WTC11 (cell line): ENCODE data around the gene LIF. TPM values are rescaled to one million over a fixed set of nuclear protein-coding genes. Genes with fewer than 3 reads are reported as not detected.

ENCODE experiments used
- ATAC-seq: fragments of 200-7000 bp; cut with Tn5 transposase; 2 replicates; pipeline ENCODE4 v1.10.0; 2021; ENCODE audit warnings: mild to moderate bottlenecking, moderate library complexity
- CTCF ChIA-PET: fragments of 300-600 bp; sonication (Branson Sonifier 250); formaldehyde crosslinking; loops from one replicate; lab custom pipeline; 2021; ENCODE audit warnings: antibody characterized with exemption; lab: Charles Lee
- POLR2A ChIA-PET: fragments of 350-600 bp; sonication (Branson Sonifier 250); formaldehyde crosslinking; loops from one replicate; lab custom pipeline; 2021; ENCODE audit warnings: antibody characterized with exemption; lab: Charles Lee
- DNase-seq: peaks from one replicate; pipeline ENCODE4 v3.0.0; 2021; ENCODE audit warnings: low spot score
- H3K27ac Mint-ChIP-seq: 2 replicates; pipeline ENCODE4 v1.8.0; 2021; ENCODE audit warnings: mixed read lengths
- H3K27me3 Mint-ChIP-seq: 2 replicates; pipeline ENCODE4 v1.8.0; 2021; ENCODE audit warnings: low read depth, mild to moderate bottlenecking, moderate library complexity, mixed read lengths
- H3K36me3 Mint-ChIP-seq: 2 replicates; pipeline ENCODE4 v1.8.0; 2021; ENCODE audit warnings: mixed read lengths
- H3K4me1 Mint-ChIP-seq: 2 replicates; pipeline ENCODE4 v1.8.0; 2022; ENCODE audit warnings: mixed read lengths
- H3K4me3 Mint-ChIP-seq: 2 replicates; pipeline ENCODE4 v1.8.0; 2021; ENCODE audit warnings: mild to moderate bottlenecking, moderate library complexity, mixed read lengths
- H3K9me3 Mint-ChIP-seq: 2 replicates; pipeline ENCODE4 v1.8.0; 2021; ENCODE audit warnings: mixed read lengths
- HMGXB4 ChIP-seq: sonication (generic); formaldehyde crosslinking; IDR thresholded peaks from 2 replicates; pipeline ENCODE4 v1.8.1; 2023; ENCODE audit warnings: mild to moderate bottlenecking, moderate library complexity, missing genetic modification reagents
- JUN ChIP-seq: sonication (generic); formaldehyde crosslinking; IDR thresholded peaks from 2 replicates; pipeline ENCODE4 v1.8.0; 2023; ENCODE audit warnings: mild to moderate bottlenecking, missing genetic modification reagents
- MYBL2 ChIP-seq: sonication (generic); formaldehyde crosslinking; IDR thresholded peaks from 2 replicates; pipeline ENCODE4 v1.8.1; 2023; ENCODE audit warnings: mild to moderate bottlenecking, moderate library complexity, missing genetic modification reagents
- NFE2L1 ChIP-seq: sonication (generic); formaldehyde crosslinking; IDR thresholded peaks from 2 replicates; pipeline ENCODE4 v1.8.1; 2023; ENCODE audit warnings: missing genetic modification reagents
- NR1H2 ChIP-seq: sonication (generic); formaldehyde crosslinking; IDR thresholded peaks from 2 replicates; pipeline ENCODE4 v1.9.0; 2021; ENCODE audit warnings: mild to moderate bottlenecking, moderate library complexity, missing genetic modification reagents
- NR2C2 ChIP-seq: sonication (generic); formaldehyde crosslinking; IDR thresholded peaks from 2 replicates; pipeline ENCODE4 v1.8.0; 2022; ENCODE audit warnings: mild to moderate bottlenecking, missing genetic modification reagents
- PRRX2 ChIP-seq: fragments of 250-450 bp; sonication (Bioruptor Pico); IDR thresholded peaks from 2 replicates; pipeline ENCODE4 v1.8.0; 2021; ENCODE audit warnings: mild to moderate bottlenecking
- RELA ChIP-seq: sonication (generic); formaldehyde crosslinking; IDR thresholded peaks from 2 replicates; pipeline ENCODE4 v1.8.1; 2022; ENCODE audit warnings: missing genetic modification reagents, mild to moderate bottlenecking, borderline replicate concordance
- SOX15 ChIP-seq: fragments of 250-450 bp; sonication (Bioruptor Pico); IDR thresholded peaks from 2 replicates; pipeline ENCODE4 v1.9.0; 2021; ENCODE audit warnings: mild to moderate bottlenecking
- USF1 ChIP-seq: sonication (generic); formaldehyde crosslinking; IDR thresholded peaks from 2 replicates; pipeline ENCODE4 v1.8.0; 2022; ENCODE audit warnings: mild to moderate bottlenecking, missing genetic modification reagents
- ZBTB21 ChIP-seq: sonication (generic); formaldehyde crosslinking; IDR thresholded peaks from 2 replicates; pipeline ENCODE4 v1.8.1; 2023; ENCODE audit warnings: mild to moderate bottlenecking, missing genetic modification reagents, borderline replicate concordance
- ZNF138 ChIP-seq: sonication (generic); formaldehyde crosslinking; conservative IDR thresholded peaks from 2 replicates; pipeline ENCODE4 v1.8.1; 2022; ENCODE audit warnings: mild to moderate bottlenecking, moderate library complexity, missing genetic modification reagents
- ZNF263 ChIP-seq: sonication (generic); formaldehyde crosslinking; IDR thresholded peaks from 2 replicates; pipeline ENCODE4 v1.8.1; 2022; ENCODE audit warnings: low read depth, mild to moderate bottlenecking, moderate library complexity, missing genetic modification reagents
- ZNF396 ChIP-seq: fragments of 250-450 bp; sonication (Bioruptor Pico); IDR thresholded peaks from 2 replicates; pipeline ENCODE4 v1.8.0; 2021; ENCODE audit warnings: mild to moderate bottlenecking, moderate library complexity, borderline replicate concordance
- total RNA-seq: library from RNA; stranded (reverse); gene quantifications from 3 replicates; pipeline ENCODE4 v1.2.3, GENCODE V29; 2021
- TF ChIP-seq, protein P1 (sequence below): sonication (generic); formaldehyde crosslinking; IDR thresholded peaks from 2 replicates; pipeline ENCODE4 v1.8.1; 2022; ENCODE audit warnings: low read depth, missing genetic modification reagents, borderline replicate concordance
- TF ChIP-seq, protein P2 (sequence below): sonication (generic); formaldehyde crosslinking; IDR thresholded peaks from 2 replicates; pipeline ENCODE4 v1.8.0; 2023; ENCODE audit warnings: mild to moderate bottlenecking, missing genetic modification reagents

Gene LIF
- total RNA-seq, 1 experiment from 2014 or later, result 7.2 TPM

GRCh38 chr22:30219049-30219654, 27.4 kb downstream of the LIF start:
- DNase-seq (no peak), ATAC-seq (peak; percentile 26; the same call in 1 of the 2 replicates)
- CTCF ChIA-PET, result no interaction called here
- POLR2A ChIA-PET, result no interaction called here
- Mint-ChIP-seq H3K27me3 (peaks cover 6% of the 10 kb centered on the region; the same call in 1 of the 2 replicates), H3K4me3 (no peak overlapping the region), H3K9me3 (no peaks in the 10 kb centered on the region), H3K27ac (no peak overlapping the region), H3K36me3 (no peaks in the 10 kb centered on the region), H3K4me1 (peaks cover 15% of the 10 kb centered on the region)
- TF ChIP-seq PRRX2 (CRISPR knock-in tag), result no peak
- TF ChIP-seq HMGXB4 (CRISPR knock-in tag), result no peak
- no peak for TF ChIP-seq MYBL2 (CRISPR knock-in tag)
- peak; percentile 37; the same call in 1 of the 2 replicates for TF ChIP-seq USF1 (CRISPR knock-in tag)
- TF ChIP-seq ZNF138 (CRISPR knock-in tag), result no peak

DNA sequence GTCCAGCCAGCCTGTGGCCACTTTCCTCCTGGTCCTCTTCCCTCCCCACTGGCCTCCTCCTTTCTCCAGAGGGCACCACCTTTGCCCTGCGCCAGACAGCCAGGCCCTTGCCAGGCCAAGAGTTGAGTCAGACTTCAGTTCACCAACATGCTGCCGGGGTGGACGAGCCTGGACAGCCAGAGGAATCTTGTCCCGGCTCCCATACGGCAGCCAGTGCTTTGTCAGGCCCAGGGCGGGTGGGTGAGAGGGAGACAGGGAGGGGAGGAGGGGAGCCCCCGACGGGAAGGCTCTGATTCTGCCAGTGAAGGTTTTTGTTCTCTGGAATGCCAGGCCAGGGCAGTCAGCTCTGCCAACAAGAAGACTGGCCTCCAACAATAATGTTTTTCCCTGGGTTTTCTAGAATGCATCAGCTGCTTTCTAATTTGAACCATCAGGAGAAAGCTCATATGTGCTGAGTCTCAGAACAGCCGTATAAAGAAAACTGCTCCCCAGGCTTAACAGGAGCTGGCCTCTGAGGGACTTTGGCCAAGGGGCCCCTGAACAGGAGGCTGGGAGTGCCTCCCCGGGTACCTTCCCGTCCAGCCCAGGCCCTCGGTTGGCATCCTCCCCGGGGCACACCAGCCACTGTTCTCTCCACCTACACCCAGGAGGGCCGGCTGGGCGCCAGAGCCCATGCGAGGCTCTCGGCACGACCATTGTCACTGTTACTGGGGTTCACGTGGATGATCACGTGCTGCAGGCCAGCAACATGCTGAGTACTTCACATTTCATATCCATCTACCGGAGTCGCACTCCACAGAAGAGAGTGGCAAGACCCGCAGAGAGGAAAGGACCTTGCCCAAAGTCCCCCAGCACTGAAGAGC, 28.6 kb downstream of the LIF start:
- H3K9me3 Mint-ChIP-seq, result no peaks in the 10 kb centered on the region
- H3K4me3 Mint-ChIP-seq, result no peak overlapping the region
- TF ChIP-seq RELA (CRISPR knock-in tag) (no peak), NR1H2 (no peak), NR2C2 (CRISPR knock-in tag) (no peak), NFE2L1 (CRISPR knock-in tag) (no peak), ZBTB21 (CRISPR knock-in tag) (no peak), PRRX2 (CRISPR knock-in tag) (no peak), SOX15 (CRISPR knock-in tag) (no peak), ZNF263 (CRISPR knock-in tag) (no peak), ZNF396 (no peak), JUN (CRISPR knock-in tag) (no peak)
- TF ChIP-seq, protein P1, sequence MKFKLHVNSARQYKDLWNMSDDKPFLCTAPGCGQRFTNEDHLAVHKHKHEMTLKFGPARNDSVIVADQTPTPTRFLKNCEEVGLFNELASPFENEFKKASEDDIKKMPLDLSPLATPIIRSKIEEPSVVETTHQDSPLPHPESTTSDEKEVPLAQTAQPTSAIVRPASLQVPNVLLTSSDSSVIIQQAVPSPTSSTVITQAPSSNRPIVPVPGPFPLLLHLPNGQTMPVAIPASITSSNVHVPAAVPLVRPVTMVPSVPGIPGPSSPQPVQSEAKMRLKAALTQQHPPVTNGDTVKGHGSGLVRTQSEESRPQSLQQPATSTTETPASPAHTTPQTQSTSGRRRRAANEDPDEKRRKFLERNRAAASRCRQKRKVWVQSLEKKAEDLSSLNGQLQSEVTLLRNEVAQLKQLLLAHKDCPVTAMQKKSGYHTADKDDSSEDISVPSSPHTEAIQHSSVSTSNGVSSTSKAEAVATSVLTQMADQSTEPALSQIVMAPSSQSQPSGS (CRISPR knock-in tag), result no peak
- TF ChIP-seq, protein P2, sequence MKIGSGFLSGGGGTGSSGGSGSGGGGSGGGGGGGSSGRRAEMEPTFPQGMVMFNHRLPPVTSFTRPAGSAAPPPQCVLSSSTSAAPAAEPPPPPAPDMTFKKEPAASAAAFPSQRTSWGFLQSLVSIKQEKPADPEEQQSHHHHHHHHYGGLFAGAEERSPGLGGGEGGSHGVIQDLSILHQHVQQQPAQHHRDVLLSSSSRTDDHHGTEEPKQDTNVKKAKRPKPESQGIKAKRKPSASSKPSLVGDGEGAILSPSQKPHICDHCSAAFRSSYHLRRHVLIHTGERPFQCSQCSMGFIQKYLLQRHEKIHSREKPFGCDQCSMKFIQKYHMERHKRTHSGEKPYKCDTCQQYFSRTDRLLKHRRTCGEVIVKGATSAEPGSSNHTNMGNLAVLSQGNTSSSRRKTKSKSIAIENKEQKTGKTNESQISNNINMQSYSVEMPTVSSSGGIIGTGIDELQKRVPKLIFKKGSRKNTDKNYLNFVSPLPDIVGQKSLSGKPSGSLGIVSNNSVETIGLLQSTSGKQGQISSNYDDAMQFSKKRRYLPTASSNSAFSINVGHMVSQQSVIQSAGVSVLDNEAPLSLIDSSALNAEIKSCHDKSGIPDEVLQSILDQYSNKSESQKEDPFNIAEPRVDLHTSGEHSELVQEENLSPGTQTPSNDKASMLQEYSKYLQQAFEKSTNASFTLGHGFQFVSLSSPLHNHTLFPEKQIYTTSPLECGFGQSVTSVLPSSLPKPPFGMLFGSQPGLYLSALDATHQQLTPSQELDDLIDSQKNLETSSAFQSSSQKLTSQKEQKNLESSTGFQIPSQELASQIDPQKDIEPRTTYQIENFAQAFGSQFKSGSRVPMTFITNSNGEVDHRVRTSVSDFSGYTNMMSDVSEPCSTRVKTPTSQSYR (CRISPR knock-in tag), result no peak
- ATAC-seq (no peak), DNase-seq (no peak)
- ChIA-PET POLR2A (no interaction called here), CTCF (interaction anchor here (0.5 to 1.1 kb wide), 2 partner anchors 70 to 666 kb away, joined by 3 to 4 read pairs; no protein-coding TSS in a partner anchor)
- H3K27me3 Mint-ChIP-seq, result peaks cover 6% of the 10 kb centered on the region; the same call in 1 of the 2 replicates
- H3K36me3 Mint-ChIP-seq, result no peaks in the 10 kb centered on the region
- peaks cover 13% of the 10 kb centered on the region for H3K4me1 Mint-ChIP-seq
- H3K27ac Mint-ChIP-seq, result no peak overlapping the region
